Tibial nerve (tissue), 4 donors: ENCODE results near the gene BDKRB2. TPM values are rescaled to one million over a fixed set of nuclear protein-coding genes. Genes with fewer than 3 reads are reported as not detected.

Experiments used
- DNase-seq, 2 donors: peaks; one replicate each; pipeline ENCODE4 v3.0.0-alpha.2; 2019; ENCODE audit warnings: low spot score in 2 of 2
- H3K27ac ChIP-seq, 4 donors: fragments of 200-600 bp; sonication (generic) in 3 of 4; one replicate each; pipeline ENCODE4 v1.5.1; 2017 to 2019; ENCODE audit warnings: mild to moderate bottlenecking in 1 of 4
- H3K27me3 ChIP-seq, 2 donors: fragments of 200-600 bp; sonication (generic) in 1 of 2; one replicate each; pipeline versions ENCODE4 v1.5.1 to v1.6.0; 2017 to 2019
- H3K36me3 ChIP-seq, 3 donors: fragments of 200-600 bp; sonication (generic); one replicate each; pipeline ENCODE4 v1.5.1; 2018 to 2019
- H3K4me1 ChIP-seq, 4 donors: fragments of 200-600 bp; sonication (generic) in 3 of 4; one replicate each; pipeline ENCODE4 v1.5.1; 2017 to 2019
- H3K4me3 ChIP-seq, 4 donors: fragments of 200-600 bp; sonication (generic) in 3 of 4; one replicate each; pipeline ENCODE4 v1.5.1; 2017 to 2019; ENCODE audit warnings: mild to moderate bottlenecking in 1 of 4, moderate library complexity in 1 of 4
- H3K9me3 ChIP-seq, 4 donors: fragments of 200-600 bp; sonication (generic) in 3 of 4; one replicate each; pipeline ENCODE4 v1.5.1; 2017 to 2019
- EP300 ChIP-seq, 2 donors: sonication (generic); formaldehyde crosslinking; IDR thresholded peaks; one replicate each; pipeline ENCODE4 v1.6.1; 2017; ENCODE audit warnings: antibody characterized with exemption in 2 of 2, mild to moderate bottlenecking in 1 of 2
- POLR2A ChIP-seq, 2 donors: fragments of 450-650 bp; IDR thresholded peaks; one replicate each; pipeline ENCODE4 v1.6.1; 2017; ENCODE audit warnings: antibody characterized with exemption in 2 of 2, mild to moderate bottlenecking in 2 of 2, moderate library complexity in 2 of 2
- WGBS, 2 donors: methylation state at CpG; one replicate each; pipeline ENCODE4 v1.1.5; 2018; 5-methylcytosine and 5-hydroxymethylcytosine counted together
- total RNA-seq, 4 donors: library from RNA; depleted of rRNA; stranded (reverse); fragments of >200 nt; gene quantifications; one replicate each; pipeline ENCODE4 v1.1.0, GENCODE V29; 2016
- TF ChIP-seq, protein P1 (sequence below), 5 experiments: fragments of 200-600 bp in 3 of 5; fragments of 450-650 bp in 2 of 5; sonication (generic) in 3 of 5; IDR thresholded peaks; one replicate each; pipeline ENCODE4 v1.5.1; 2016 to 2019; ENCODE audit warnings: antibody characterized with exemption in 5 of 5, mild to moderate bottlenecking in 3 of 5, moderate library complexity in 2 of 5

BDKRB2 gene
- total RNA-seq, 4 donors from 2014 or later, result 10.5 to 26.8 (median 18.4) TPM

DNA sequence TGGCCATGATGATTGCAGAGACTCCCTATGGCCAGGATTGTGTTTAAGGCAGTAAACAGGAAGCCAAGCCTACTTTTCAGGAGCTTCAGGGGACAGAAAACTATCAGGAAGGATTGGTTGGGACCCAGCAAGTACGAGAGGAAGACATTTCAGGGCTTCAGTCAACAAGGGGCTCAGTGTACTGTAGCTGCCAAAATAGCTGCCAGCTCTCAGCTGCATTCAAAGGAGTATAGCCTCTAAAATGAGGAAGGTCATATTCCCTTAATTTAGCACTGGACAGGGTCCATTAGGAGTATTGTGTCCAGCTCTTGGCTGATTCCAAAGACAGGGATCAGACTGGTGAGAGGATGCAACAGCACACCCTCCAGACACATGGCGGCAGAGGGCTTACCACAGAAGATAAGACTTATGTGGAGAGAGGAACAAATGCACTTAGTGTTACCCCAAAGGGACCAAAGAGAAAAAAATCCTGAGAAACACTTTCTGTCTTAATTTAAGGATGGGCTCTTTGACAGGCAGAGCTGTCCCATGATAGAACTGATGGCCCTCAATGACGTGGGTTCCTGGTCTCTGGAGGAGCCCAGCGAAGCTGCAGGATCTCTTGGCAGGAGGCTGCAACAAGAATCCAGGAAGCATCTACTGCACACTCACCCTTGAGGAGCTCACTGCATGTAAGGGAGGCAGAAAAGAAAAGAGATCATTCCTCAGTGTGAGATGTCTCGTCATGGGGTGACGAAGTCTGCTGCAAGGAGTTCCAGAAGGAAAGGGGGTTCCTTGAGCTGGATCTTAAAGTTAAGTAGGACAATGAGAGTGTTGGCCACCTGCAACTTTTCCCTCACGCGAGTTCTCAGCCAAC is 66.2 kb downstream of the BDKRB2 start:
- no peak for DNase-seq
- TF ChIP-seq EP300 (IDR thresholded peaks at IDR 0.05), result no peak
- no peaks in the 10 kb centered on the region for H3K36me3 ChIP-seq
- no peak overlapping the region for H3K4me3 ChIP-seq
- no peak overlapping the region for H3K27ac ChIP-seq
- H3K9me3 ChIP-seq, result peaks cover 0 to 22% (median 0%) of the 10 kb centered on the region in 4 donors
- H3K4me1 ChIP-seq, result peaks cover 0 to 20% (median 0%) of the 10 kb centered on the region in 4 donors
- 74 to 82% methylated on average over 8 of the region's 8 CpGs for WGBS, 2 donors
- H3K27me3 ChIP-seq, result no peaks in the 10 kb centered on the region

DNA sequence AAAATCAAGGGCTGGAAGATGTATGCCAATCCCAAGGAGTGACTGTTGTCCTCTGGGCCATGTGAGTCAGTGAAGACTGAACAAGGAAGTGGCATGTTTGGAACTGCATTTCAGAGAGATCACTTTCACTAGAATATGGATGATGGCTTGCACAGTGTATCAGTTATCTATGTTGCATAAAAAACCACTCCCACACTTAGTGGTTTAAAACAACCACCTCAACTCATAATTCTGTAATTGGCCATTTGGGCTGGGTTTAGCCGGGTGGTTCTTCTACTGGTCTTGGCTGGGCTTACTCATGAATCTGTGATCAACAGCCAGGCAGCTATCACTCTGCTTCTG is 66.8 kb downstream of the BDKRB2 start:
- no peak overlapping the region for H3K27ac ChIP-seq
- peaks cover 0 to 25% (median 0%) of the 10 kb centered on the region in 4 donors for H3K4me1 ChIP-seq
- DNase-seq, result no peak
- no peaks in the 10 kb centered on the region for H3K27me3 ChIP-seq
- TF ChIP-seq POLR2A (IDR thresholded peaks at IDR 0.05), result no peak
- TF ChIP-seq, protein P1, sequence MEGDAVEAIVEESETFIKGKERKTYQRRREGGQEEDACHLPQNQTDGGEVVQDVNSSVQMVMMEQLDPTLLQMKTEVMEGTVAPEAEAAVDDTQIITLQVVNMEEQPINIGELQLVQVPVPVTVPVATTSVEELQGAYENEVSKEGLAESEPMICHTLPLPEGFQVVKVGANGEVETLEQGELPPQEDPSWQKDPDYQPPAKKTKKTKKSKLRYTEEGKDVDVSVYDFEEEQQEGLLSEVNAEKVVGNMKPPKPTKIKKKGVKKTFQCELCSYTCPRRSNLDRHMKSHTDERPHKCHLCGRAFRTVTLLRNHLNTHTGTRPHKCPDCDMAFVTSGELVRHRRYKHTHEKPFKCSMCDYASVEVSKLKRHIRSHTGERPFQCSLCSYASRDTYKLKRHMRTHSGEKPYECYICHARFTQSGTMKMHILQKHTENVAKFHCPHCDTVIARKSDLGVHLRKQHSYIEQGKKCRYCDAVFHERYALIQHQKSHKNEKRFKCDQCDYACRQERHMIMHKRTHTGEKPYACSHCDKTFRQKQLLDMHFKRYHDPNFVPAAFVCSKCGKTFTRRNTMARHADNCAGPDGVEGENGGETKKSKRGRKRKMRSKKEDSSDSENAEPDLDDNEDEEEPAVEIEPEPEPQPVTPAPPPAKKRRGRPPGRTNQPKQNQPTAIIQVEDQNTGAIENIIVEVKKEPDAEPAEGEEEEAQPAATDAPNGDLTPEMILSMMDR (IDR thresholded peaks at IDR 0.05), result no peak
- no peak for TF ChIP-seq EP300 (IDR thresholded peaks at IDR 0.05)
- WGBS, 2 donors, result 95 to 100% methylated on average over 1 of the region's 1 CpG
- no peak overlapping the region for H3K4me3 ChIP-seq
- no peaks in the 10 kb centered on the region for H3K36me3 ChIP-seq
- H3K9me3 ChIP-seq, result peaks cover 0 to 22% (median 0%) of the 10 kb centered on the region in 4 donors

DNA sequence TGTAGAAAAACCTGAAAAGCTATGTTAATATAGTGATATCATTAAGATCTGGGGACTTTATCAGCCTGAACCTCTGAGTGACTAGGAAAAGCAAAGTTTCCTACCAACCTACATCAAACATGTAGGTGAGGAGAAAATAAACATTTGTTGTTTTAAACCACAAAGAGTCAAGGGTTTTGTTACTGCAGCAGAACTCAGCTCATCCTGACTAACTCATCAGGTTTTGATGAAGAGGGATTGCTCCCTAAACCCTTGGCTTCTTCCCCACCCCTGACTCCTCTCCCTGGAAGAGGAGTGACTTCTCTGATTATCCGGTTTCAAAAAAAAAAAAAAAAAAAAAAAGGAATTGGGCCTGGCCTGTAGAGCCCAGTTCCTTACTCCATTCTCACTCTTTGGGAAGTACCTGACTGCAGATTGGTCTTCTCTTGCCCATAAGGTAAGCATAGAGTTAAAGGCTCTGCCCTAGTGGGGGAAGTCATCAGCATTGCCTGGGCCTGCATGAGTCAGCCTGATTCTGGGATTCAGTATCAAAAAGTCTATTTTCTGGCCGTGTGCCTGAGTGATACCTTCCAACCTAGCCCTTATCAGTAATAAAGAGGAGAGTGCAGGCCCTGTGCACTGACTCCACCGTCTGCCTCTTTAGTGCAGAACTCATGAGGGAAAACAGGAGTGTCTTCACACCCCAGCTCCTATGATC is 68.3 kb downstream of the BDKRB2 start:
- Histone ChIP-seq H3K27ac (no peak overlapping the region), H3K9me3 (peaks cover 0 to 32% (median 1%) of the 10 kb centered on the region in 4 donors), H3K27me3 (no peaks in the 10 kb centered on the region), H3K4me1 (peaks cover 0 to 25% (median 0%) of the 10 kb centered on the region in 4 donors), H3K36me3 (peaks cover 0 to 2% (median 0%) of the 10 kb centered on the region in 3 donors), H3K4me3 (no peak overlapping the region)
- TF ChIP-seq, protein P1 (IDR thresholded peaks at IDR 0.05), result no peak
- no peak for TF ChIP-seq POLR2A (IDR thresholded peaks at IDR 0.05)
- TF ChIP-seq EP300 (IDR thresholded peaks at IDR 0.05), result no peak
- no peak for DNase-seq
- 40 to 45% methylated on average over 3 of the region's 3 CpGs for WGBS, 2 donors

DNA sequence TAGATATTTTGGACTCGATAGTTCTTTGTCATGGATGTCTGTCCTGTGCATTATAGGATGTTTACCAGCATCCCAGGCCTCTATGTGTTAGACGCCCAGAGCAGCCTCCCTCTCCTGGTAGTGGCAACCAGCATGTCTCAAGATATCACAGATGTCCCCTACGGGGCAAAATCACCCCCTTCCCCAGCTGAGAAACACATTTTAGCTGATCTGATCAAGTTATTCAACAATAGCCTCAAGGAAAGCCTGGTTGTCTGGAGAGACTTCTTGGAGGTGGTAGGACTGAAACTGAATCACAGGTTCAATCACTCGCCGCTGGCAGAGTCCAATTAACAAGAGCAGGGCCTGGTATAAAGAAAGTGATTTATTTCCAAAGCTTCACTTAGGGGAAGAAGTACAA is 69.0 kb downstream of the BDKRB2 start:
- H3K4me3 ChIP-seq, result no peak overlapping the region
- H3K9me3 ChIP-seq, result peaks cover 0 to 39% (median 1%) of the 10 kb centered on the region in 4 donors
- H3K36me3 ChIP-seq, result peaks cover 0 to 9% (median 0%) of the 10 kb centered on the region in 3 donors
- H3K27me3 ChIP-seq, result no peaks in the 10 kb centered on the region
- DNase-seq, result no peak
- H3K4me1 ChIP-seq, result peaks cover 0 to 24% (median 0%) of the 10 kb centered on the region in 4 donors
- TF ChIP-seq EP300 (IDR thresholded peaks at IDR 0.05), result no peak
- TF ChIP-seq, protein P1 (IDR thresholded peaks at IDR 0.05), result no peak
- no peak for TF ChIP-seq POLR2A (IDR thresholded peaks at IDR 0.05)
- no peak overlapping the region for H3K27ac ChIP-seq
- WGBS, 2 donors, result 77 to 90% methylated on average over 5 of the region's 5 CpGs

DNA sequence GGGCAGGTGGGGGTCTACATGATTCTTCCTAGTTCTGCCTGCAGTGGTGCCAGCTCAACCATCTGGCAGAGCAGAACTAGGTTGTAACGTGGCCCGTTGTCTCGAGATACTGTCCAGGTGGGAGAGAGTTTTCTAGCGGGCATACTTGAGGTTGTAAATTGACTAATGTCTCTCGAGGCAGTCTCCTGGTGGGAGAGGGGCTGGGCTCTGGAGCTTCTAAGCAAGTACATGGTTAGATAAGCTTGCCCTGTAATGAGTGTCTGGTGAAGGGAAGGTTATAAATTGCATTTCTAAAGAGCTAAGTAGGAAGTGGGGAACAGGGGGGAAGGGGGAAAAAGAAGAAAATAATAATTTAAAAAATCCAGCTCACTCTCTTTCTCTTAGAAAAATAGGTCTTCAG is 69.5 kb downstream of the BDKRB2 start:
- Histone ChIP-seq H3K4me3 (no peak overlapping the region), H3K36me3 (peaks cover 0 to 12% (median 0%) of the 10 kb centered on the region in 3 donors), H3K9me3 (peaks cover 0 to 42% (median 1%) of the 10 kb centered on the region in 4 donors), H3K4me1 (peaks cover 0 to 21% (median 0%) of the 10 kb centered on the region in 4 donors), H3K27me3 (no peaks in the 10 kb centered on the region), H3K27ac (no peak overlapping the region)
- 83 to 84% methylated on average over 5 of the region's 5 CpGs for WGBS, 2 donors
- DNase-seq, result no peak
- TF ChIP-seq, protein P1 (IDR thresholded peaks at IDR 0.05), result no peak
- no peak for TF ChIP-seq POLR2A (IDR thresholded peaks at IDR 0.05)
- no peak for TF ChIP-seq EP300 (IDR thresholded peaks at IDR 0.05)
